Medulla oblongata (tissue), 1 donor: Measurements from ENCODE around the gene SLC35A5.

Experiments
- DNase-seq: peaks from one replicate; pipeline ENCODE4 v3.0.0-alpha.2; 2015; ENCODE audit errors: extremely low spot score

Gene SLC35A5

DNA sequence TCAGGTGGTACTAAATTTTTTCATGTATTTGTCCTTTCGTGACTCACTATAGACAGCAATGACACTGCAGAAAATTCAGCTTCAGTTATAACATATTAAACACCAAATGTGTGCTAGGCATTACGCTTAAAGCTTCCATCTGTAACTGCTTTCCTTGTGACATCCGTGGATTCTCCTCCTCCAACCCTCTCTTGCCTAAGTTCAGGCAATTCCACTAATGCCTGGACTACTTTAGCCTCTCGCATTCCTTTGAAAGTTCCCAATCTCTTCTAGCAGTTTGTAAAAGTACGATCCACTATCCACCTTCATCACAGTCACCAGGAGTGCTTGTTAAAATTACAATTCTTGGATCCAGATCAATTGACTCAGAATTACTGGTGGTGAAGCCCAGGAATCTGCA lies 61.4 kb downstream of the SLC35A5 start:
- no peak for DNase-seq

DNA sequence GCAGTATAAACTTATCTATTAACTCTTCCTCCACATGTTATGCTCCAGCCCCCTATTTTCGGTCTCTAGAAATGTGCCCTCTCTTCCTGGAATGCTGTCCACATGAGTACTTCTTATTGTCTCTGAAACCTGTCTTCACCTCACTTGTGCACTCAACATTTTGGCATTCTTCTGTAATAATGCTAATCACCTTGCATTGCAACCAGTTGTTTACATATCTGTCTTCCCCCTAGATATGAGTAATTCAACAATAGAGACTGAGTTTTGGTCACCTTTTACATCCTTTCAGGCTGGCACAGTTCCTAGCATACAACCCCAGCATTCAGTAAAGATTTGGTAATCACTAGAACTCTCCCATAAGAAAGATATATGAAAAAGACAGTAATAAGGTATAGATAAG lies 61.9 kb downstream of the SLC35A5 start:
- no peak for DNase-seq

DNA sequence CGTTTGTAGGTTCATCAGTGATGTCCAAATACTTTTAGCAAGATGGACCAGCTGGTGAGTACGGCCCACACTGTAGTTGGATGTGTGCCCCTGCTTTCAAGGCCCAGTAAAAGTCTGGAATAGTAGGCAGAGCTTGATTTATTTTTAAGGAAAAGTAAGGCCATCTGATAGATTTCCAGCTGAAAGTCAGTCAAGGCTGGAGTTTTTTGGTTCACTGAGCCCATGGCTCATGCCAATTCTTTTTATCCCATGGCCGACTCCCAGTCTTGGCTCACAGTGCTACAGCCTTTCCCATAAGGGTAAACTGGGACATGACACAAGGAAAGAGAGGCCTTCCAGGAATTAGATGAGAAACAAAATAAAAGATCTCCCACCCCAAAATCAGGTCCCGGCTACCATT lies 65.6 kb downstream of the SLC35A5 start:
- peak; percentile 69 for DNase-seq

DNA sequence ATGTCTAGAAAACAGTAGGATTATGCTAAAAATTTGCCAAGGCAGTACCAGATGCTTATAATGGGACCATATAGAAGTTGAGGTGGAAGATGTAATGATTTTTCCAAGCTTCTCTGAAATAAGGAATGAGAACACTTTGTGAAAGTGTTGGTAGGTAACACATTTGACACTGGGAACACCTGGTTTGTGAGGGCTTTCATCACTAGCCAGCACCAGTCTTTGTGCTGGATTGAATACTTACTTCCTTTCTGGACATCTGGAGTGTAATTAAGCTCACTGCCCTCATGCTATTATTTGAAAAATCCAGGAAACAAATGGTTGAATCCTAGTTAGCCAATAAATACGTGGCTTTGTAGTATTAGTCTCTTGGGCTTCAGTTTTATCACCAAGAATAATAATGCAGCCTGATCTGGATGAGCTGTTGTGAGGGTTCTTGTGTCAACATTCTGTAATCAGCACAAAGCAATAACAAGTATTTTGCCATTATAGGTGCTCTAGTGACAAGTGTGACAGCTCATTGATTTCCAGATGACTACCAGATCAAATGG lies 66.1 kb downstream of the SLC35A5 start:
- DNase-seq = no peak

DNA sequence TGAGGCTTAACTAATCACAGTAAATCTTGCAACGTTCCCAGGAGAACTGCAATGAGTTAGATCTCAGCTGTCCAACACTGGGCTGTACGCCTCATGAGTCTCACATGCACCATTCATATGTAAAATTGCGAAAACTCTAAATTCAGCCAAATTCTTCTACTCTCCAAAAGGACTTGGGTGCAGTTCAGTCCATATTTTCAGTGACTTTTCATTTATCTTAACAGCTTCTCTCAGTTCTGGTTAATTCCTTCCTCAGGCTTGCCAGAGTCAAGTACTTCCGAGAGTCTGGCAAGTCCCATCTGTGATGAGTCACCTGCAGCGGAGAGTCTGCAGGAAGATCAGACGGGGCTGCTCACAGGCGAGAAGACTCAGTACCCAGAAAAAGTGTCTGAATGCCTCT lies 67.6 kb downstream of the SLC35A5 start:
- peak; percentile 53 for DNase-seq

DNA sequence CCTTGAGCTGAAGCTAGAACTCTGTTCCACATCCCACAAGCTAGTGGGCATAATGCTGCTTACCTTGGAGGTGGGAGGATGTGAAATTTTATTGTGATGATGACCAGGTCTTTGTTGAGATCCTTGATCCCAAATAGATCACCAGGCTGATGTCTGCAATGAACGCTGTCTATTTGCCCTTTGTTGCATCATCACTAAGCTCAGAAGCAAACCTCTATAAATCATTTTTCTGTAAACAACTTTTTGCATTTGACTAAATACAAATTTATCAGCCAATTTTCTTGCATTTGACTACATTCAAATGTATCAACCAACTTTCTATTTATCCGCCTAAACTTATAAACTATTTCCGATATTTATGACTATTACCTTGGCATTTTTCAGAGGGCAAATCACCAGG lies 69.4 kb downstream of the SLC35A5 start:
- DNase-seq = no peak

DNA sequence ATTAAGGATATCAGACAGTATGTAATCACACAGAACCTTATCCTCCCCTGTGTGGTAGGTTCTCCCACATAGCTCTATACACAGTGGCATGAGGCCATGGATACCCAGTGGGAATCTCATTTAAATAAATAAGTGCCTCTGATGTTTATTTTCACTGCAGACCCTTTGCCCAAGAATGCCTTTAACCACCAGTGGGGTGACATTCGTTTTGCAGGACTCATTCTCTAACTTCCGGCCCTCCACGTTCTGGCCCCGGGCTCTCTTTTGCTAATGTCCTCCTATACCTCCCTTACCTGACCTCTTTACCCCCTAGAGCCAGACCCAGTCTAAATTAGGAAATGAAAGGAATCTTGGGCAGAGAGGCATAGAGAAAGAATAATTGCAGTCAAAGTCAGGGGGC lies 70.8 kb downstream of the SLC35A5 start:
- no peak for DNase-seq

DNA sequence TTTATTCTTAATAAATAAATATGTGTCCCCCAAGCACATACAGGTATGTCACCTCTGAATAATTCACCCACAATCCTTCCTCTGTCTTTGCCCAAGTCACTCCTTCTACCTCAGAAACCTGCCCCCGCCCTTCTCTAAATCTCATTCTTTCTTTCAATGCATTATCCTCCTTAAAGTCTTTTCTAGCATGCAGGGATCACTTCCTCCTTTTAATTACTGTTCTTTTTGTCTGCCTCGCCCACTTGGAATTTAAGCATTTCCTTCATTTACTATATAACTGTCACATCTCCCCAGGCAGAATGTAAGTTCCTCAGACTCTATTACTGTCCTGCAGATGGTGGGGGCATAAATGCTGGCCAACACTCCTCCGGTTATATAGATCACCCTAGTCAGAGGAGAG lies 71.3 kb downstream of the SLC35A5 start:
- DNase-seq = no peak

DNA sequence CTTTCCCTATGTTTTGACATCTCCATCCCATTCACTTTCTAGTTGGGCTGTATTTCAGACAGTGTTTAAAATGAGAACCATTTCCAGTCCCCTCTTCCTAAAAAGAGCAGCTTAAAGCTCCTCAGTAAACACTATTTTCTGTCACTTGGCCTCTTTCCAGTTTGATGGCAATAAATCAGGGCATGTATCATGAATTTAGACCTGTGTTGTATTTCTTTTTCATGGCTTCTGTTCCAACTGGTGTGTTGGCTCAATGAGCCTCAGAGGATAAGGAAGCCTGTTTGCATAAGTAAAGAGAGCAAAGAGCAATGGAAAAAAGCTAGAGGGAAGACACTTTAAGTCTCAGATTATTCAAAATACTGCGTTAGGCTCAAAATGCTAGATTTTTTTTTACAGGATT lies 71.9 kb downstream of the SLC35A5 start:
- no peak for DNase-seq

DNA sequence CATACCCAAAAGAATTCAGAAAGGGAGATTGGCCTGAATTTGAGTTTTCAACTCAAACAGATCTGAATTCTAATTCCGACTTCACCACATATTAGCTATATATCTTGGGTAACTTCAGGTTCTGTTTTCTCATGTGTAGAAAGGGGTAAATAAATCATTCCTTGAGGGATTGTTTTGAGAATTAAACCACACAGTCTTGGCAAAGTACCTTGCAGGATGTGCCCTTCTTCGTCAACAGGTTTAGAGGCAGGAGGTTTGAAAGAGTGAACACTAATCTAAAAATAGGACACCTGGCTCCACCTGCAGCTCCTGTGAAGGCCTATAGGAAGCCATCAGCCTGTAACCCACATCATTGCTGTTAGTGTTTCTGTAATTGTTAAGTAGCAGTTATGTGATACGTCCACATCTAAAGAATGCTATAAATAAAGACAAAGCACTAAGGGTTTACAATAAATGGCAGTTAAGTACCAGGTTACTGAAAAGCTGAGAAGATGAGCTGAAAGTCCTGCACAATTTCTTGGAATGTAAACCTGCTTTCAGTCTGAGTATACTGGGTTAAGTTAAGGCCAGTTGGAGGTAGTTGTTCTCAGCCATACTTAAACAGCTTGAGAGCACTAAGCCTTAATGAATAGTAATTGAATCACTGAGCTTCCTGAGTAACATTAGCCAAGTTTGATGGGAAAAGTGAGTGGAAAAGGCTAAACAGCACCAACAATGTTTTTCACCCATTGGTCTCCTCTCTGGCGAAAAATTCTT lies 73.1 kb downstream of the SLC35A5 start:
- DNase-seq = no peak
